ENCODE measurements around the gene CA9. TPM values are rescaled to one million over a fixed set of nuclear protein-coding genes. Genes with fewer than 3 reads are reported as not detected.
A peak's percentile ranks its signal among the peaks of the same experiment; 100 is the strongest.

The CA9 gene
- total RNA-seq, 1 experiment from 2014 or later: 67.0 TPM

GRCh38 chr9:35651956-35652828, 21.5 kb upstream of the CA9 start:
- DNase-seq (ENCODE audit: low read depth): peak; percentile 36

GRCh38 chr9:35652829-35653209, 20.9 kb upstream of the CA9 start:
- DNase-seq (ENCODE audit: low read depth): no peak

GRCh38 chr9:35653611-35654010, 20.1 kb upstream of the CA9 start:
- DNase-seq (ENCODE audit: low read depth): no peak

- DNase-seq (ENCODE audit: low read depth): no peak
These were observed 17.4 kb upstream of the CA9 start for GRCh38 chr9:35656348-35656747.

- DNase-seq (ENCODE audit: low read depth): no peak
These were observed 16.7 kb upstream of the CA9 start for GRCh38 chr9:35656831-35657545.

GRCh38 chr9:35657546-35658136, 16.1 kb upstream of the CA9 start, which contains the start of gene RMRP:
TSS of gene RMRP (minus strand) at chr9:35658019.
- DNase-seq (ENCODE audit: low read depth): peak; percentile 100

GRCh38 chr9:35658137-35658967, 15.4 kb upstream of the CA9 start, which contains the start of gene CCDC107:
TSS of gene CCDC107 (plus strand) at chr9:35658292. CDS start at chr9:35658380, 88 bp downstream.
- DNase-seq (ENCODE audit: low read depth): peak; percentile 76

GRCh38 chr9:35658968-35659220, 14.8 kb upstream of the CA9 start:
- DNase-seq (ENCODE audit: low read depth): peak; percentile 84

- peak; percentile 98 for DNase-seq (ENCODE audit: low read depth)
These were observed 14.4 kb upstream of the CA9 start for GRCh38 chr9:35659340-35659739.

GRCh38 chr9:35660966-35661415, 12.7 kb upstream of the CA9 start:
- peak; percentile 64 for DNase-seq (ENCODE audit: low read depth)

- no peak for DNase-seq (ENCODE audit: low read depth)
These were observed 11.9 kb upstream of the CA9 start for GRCh38 chr9:35661756-35662350.

- no peak for DNase-seq (ENCODE audit: low read depth)
These were observed 11.3 kb upstream of the CA9 start for GRCh38 chr9:35662437-35662836.

- peak; percentile 86 for DNase-seq (ENCODE audit: low read depth)
These were observed 8.9 kb upstream of the CA9 start, which contains the start of gene ARHGEF39 for GRCh38 chr9:35664531-35665470. TSS of gene ARHGEF39 (minus strand) at chr9:35665195. CDS start at chr9:35665169, 26 bp downstream.

- no peak for DNase-seq (ENCODE audit: low read depth)
These were observed 8.3 kb upstream of the CA9 start for GRCh38 chr9:35665471-35665818.

- DNase-seq (ENCODE audit: low read depth): peak; percentile 78
These were observed 7.7 kb upstream of the CA9 start for GRCh38 chr9:35666045-35666444.

- DNase-seq (ENCODE audit: low read depth): no peak
These were observed 7.2 kb upstream of the CA9 start for GRCh38 chr9:35666549-35666948.

GRCh38 chr9:35667939-35668338, 5.8 kb upstream of the CA9 start:
- no peak for DNase-seq (ENCODE audit: low read depth)

GRCh38 chr9:35669331-35670145, 4.2 kb upstream of the CA9 start:
- peak; percentile 99 for DNase-seq (ENCODE audit: low read depth)

GRCh38 chr9:35674025-35674361, 265 bp downstream of the CA9 start:
- no peak for DNase-seq (ENCODE audit: low read depth)
